Nephron (organoid): Measurements from ENCODE around the gene LGALS4.
"Not testable (repeated sequence)": the region's sequence is repeated elsewhere in the genome, so short reads cannot be mapped to it uniquely, and the experiment has no call there.

Experiments used
- H3K27ac Mint-ChIP-seq, 3 experiments: 2 replicates each; pipeline ENCODE4 v1.8.0; 2020; ENCODE audit warnings: mixed read lengths in 3 of 3, mild to moderate bottlenecking in 2 of 3, moderate library complexity in 1 of 3
- H3K27me3 Mint-ChIP-seq: 2 replicates; pipeline ENCODE4 v1.8.0; 2021; ENCODE audit warnings: low read depth, mild to moderate bottlenecking, moderate library complexity, mixed read lengths
- H3K36me3 Mint-ChIP-seq: 2 replicates; pipeline ENCODE4 v1.8.0; 2020; ENCODE audit warnings: low read depth, mixed read lengths
- H3K4me1 Mint-ChIP-seq: 2 replicates; pipeline ENCODE4 v1.8.0; 2020; ENCODE audit warnings: mixed read lengths
- H3K4me3 Mint-ChIP-seq, 3 experiments: 2 replicates each; pipeline ENCODE4 v1.8.0; 2020; ENCODE audit warnings: mild to moderate bottlenecking in 3 of 3, mixed read lengths in 3 of 3, moderate library complexity in 2 of 3
- H3K9me3 Mint-ChIP-seq: 2 replicates; pipeline ENCODE4 v1.8.0; 2020; ENCODE audit warnings: mixed read lengths
- TF ChIP-seq, protein P1 (sequence below), 3 experiments: fragments of 200-600 bp; sonication (generic); IDR thresholded peaks; one replicate each; pipeline ENCODE4 v1.5.0; 2021; ENCODE audit warnings: antibody characterized with exemption in 3 of 3; ENCODE audit not compliant: unreplicated experiment in 3 of 3

LGALS4 gene

DNA sequence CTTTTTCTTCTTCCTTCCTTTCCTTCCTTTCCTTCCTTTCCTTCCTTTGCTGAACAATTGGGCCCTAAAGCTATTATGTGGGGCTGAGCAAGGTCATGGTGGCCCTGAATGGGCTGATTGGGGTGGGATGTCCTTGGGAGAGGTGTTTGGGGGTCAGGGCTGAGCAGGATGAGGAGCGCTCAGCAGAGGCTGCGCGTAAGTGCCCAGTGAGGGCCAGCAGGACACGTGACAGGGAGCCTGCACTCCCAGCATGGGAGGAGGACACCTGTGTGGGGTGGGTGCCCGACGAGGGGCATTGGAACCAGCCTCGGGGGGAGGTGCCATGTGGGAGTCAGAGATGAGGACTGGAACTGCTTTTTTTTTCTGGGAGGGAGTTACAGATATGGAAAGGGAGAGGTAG, 34.0 kb downstream of the LGALS4 start:
- TF ChIP-seq, protein P1, sequence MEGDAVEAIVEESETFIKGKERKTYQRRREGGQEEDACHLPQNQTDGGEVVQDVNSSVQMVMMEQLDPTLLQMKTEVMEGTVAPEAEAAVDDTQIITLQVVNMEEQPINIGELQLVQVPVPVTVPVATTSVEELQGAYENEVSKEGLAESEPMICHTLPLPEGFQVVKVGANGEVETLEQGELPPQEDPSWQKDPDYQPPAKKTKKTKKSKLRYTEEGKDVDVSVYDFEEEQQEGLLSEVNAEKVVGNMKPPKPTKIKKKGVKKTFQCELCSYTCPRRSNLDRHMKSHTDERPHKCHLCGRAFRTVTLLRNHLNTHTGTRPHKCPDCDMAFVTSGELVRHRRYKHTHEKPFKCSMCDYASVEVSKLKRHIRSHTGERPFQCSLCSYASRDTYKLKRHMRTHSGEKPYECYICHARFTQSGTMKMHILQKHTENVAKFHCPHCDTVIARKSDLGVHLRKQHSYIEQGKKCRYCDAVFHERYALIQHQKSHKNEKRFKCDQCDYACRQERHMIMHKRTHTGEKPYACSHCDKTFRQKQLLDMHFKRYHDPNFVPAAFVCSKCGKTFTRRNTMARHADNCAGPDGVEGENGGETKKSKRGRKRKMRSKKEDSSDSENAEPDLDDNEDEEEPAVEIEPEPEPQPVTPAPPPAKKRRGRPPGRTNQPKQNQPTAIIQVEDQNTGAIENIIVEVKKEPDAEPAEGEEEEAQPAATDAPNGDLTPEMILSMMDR (IDR thresholded peaks at IDR 0.05; ENCODE audit: unreplicated experiment in 3 of 3) = no peak
- Mint-ChIP-seq H3K4me1 (no peaks in the 10 kb centered on the region), H3K36me3 (no peaks in the 10 kb centered on the region), H3K9me3 (no peaks in the 10 kb centered on the region), H3K4me3 (no peak overlapping the region), H3K27ac (no peak overlapping the region), H3K27me3 (peaks cover 28% of the 10 kb centered on the region)

DNA sequence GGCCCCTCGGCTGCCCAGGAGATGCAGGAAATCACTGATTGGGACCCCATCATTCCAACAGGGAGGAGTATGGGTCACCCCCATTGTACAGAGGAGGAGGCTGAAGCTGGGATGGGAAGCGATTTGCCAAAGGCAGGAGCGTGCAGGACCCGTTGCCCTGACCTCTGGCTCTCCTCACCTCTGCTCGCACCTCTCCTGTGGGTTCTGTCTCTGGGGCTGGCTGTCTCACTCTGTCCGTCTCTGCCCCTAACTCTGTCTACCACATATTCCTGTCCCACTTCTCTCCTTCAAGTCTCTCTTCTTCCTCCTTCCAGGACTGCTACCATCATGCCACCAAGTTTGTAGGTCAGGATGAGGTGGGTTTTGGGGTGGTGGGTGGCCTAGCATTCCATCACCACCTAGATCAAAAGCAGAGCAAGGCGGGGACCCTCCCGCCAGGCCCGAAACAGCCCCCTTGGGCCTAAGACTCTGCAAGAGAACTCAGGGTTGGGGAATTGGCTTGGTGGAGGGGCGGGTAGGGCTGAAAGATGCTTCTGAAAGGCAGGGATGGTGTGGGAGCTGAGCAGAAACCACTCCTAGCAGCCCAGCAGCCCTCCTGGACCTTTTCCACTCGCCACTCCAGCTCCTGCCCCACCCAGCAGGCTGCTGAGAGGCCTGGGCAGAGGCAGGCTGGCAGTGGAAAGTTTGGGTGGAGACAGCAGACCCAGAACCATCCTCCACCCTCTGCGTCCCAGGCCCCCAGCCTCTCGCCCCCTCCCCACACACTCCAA, 38.4 kb downstream of the LGALS4 start:
- TF ChIP-seq, protein P1 (IDR thresholded peaks at IDR 0.05; ENCODE audit: unreplicated experiment in 3 of 3) = no peak
- no peaks in the 10 kb centered on the region for H3K36me3 Mint-ChIP-seq
- peaks cover 10% of the 10 kb centered on the region for H3K27me3 Mint-ChIP-seq
- H3K9me3 Mint-ChIP-seq = no peaks in the 10 kb centered on the region
- H3K4me1 Mint-ChIP-seq = no peaks in the 10 kb centered on the region
- H3K27ac Mint-ChIP-seq = no peak overlapping the region
- no peak overlapping the region for H3K4me3 Mint-ChIP-seq

DNA sequence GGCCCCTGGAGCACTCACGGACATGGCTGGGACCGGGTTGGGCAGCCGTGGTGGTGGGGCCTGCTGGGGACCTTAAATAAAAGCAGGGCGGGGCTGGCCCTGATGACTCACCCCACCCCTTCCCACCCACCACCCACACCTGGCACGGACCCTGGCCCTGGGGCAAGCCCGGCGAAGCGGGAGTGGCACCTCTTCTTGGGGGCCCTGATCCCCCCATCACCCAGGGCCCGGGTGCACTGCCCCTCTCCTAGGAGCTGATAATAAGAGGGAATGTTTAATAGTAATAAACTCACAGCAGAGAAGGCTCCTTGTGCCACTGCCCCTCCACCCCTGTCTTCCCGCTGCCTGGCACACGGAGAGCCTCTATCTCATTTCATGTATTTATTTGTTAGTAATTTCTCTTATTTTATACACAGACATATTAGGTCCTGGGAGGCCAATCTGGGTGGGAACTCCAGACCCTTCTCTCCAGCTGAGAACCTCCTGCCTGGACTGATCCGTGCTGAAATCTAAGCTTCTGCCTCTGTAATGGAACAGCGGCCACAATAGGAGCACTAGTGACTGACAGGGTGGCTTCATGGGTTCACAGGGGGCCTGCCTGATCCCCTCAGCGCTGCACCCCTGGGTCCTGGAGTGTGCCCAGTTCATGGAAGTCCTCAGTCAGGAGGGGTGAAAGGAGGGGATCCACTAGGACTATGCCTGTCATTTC, 39.1 kb downstream of the LGALS4 start, which contains the start of gene LGALS7:
TSS of gene LGALS7 (minus strand) at position 49 of the 709 bp plus-strand sequence. CDS start at position 24, 25 bp downstream.
- TF ChIP-seq, protein P1 (IDR thresholded peaks at IDR 0.05; ENCODE audit: unreplicated experiment in 3 of 3) = no peak
- Mint-ChIP-seq H3K9me3 (no peaks in the 10 kb centered on the region), H3K27me3 (peaks cover 8% of the 10 kb centered on the region), H3K4me1 (no peaks in the 10 kb centered on the region), H3K4me3 (no peak within 1 kb of the TSS), H3K27ac (no peak within 1 kb of the TSS), H3K36me3 (no peaks in the 10 kb centered on the region)

DNA sequence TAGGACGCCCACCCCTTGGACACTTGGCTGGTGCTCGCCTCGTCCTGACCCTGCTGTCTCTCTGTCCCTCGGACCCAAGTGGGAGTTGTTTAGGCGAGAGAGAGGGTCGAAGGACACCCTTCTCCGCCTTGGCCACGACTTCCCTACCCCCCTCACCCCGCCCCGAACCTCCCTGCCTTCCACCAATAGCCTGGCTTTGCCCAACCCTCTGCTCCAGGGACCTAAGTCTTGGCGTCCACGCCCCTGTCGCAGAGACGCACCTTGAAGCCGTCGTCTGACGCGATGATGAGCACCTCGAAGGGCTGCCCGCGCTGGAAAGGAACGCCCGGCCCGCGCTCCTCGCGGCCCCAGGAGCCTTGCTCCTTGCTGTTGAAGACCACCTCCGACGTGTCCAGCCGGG, 41.2 kb downstream of the LGALS4 start:
- not testable (repeated sequence) for H3K36me3 Mint-ChIP-seq, H3K4me1 Mint-ChIP-seq, H3K27me3 Mint-ChIP-seq, H3K27ac Mint-ChIP-seq, H3K9me3 Mint-ChIP-seq, H3K4me3 Mint-ChIP-seq

DNA sequence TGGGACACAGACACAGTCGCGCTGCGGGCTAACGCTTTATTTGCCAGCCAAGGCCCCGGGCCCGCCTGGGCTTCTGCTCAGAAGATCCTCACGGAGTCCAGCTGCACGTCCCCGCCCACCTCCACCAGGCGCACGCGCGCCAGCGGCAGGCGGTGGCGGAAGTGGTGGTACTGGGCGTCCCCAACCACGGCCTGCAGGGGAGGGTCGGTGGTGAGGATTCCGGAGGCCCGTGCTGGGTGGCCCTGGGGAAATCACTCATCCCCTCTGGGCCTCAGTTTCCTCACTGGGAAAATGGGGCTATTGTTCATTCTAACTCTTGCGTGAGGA, 41.8 kb downstream of the LGALS4 start:
- H3K4me3 Mint-ChIP-seq, H3K4me1 Mint-ChIP-seq, H3K36me3 Mint-ChIP-seq, H3K9me3 Mint-ChIP-seq, H3K27me3 Mint-ChIP-seq, H3K27ac Mint-ChIP-seq: not testable (repeated sequence)

DNA sequence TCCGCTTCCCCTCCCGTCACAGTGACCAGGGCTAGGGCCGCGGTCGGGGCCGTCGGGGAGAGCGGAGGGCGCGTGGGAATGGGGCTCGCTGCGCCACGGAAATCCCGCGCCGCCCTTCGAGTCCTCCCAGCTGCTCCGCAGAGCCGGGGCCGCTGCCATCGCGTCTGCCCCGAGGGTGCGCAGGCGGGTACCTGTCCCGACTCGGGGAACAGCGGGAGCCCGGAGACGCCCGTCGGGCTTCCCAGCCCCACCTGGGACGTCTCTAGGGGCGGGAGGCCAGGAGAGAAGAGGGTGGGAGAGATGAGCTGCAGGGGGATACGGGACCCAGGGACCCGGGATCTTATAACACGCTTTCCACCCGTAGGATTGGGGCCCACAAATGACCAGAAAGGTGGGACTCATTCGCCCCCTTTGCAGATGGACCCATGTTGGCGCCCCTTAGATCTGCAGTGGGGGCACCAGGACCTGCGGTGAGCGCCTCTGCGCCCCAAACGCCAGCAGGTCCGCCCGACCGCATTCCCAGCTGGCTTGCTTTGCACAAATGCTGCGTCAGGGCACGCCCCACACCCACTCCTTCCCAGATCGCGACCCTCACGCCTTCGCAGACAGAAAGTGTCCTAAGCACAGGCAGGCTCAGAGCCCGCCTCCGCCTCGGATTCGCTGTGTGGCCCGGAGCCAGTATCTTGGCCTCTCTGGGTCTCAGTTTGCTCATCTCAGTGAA, 42.4 kb downstream of the LGALS4 start:
- not testable (repeated sequence) for H3K27me3 Mint-ChIP-seq, H3K36me3 Mint-ChIP-seq, H3K9me3 Mint-ChIP-seq, H3K4me3 Mint-ChIP-seq, H3K27ac Mint-ChIP-seq, H3K4me1 Mint-ChIP-seq

DNA sequence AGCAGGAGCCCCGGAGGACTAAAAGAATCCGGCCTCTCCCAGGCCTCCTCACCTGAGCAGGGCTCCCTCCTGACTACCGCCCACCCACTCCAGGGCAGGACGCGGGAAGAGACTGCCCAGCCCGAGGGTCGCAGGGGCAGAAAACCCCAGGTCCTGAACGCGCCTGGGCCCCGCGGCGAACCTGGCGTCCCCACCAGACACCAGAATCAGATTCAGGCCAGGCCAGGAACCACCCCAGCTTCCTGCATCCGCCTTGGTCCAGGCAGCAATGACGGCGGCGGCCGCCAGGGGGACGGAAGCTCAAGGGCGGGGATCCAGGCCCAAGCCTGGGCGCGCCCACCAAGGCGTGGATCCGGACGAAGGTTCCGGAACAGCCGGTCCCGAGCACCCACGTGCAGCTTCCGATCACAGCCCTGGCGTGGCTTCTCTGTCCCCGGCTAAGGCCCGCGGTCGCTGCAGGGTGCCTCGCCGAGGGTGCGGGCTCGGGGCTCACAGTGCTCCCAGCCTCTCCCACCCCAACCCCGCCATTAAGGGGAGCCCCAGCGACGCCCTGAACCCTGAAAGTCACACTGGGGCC, 43.0 kb downstream of the LGALS4 start:
- peak overlapping the region in 1 of 3 experiments; percentile 34 for H3K27ac Mint-ChIP-seq
- H3K4me3 Mint-ChIP-seq = peak overlapping the region in 1 of 3 experiments; percentile 11
- no peaks in the 10 kb centered on the region for H3K36me3 Mint-ChIP-seq
- H3K4me1 Mint-ChIP-seq = no peaks in the 10 kb centered on the region
- TF ChIP-seq, protein P1 (IDR thresholded peaks at IDR 0.05; ENCODE audit: unreplicated experiment in 3 of 3) = peak; percentile 59 to 78 (median 76)
- H3K9me3 Mint-ChIP-seq = peaks cover 4% of the 10 kb centered on the region
- H3K27me3 Mint-ChIP-seq = no peaks in the 10 kb centered on the region
